GM12872 (cell line): ENCODE measurements around the gene LRRC42.

Experiments
- TF ChIP-seq, protein P1 (sequence below): IDR thresholded peaks from 3 replicates; pipeline ENCODE4 v1.5.1; 2011; ENCODE audit warnings: low read depth, mild to moderate bottlenecking, low read length, moderate library complexity; ENCODE audit not compliant: insufficient read depth

The LRRC42 gene

DNA sequence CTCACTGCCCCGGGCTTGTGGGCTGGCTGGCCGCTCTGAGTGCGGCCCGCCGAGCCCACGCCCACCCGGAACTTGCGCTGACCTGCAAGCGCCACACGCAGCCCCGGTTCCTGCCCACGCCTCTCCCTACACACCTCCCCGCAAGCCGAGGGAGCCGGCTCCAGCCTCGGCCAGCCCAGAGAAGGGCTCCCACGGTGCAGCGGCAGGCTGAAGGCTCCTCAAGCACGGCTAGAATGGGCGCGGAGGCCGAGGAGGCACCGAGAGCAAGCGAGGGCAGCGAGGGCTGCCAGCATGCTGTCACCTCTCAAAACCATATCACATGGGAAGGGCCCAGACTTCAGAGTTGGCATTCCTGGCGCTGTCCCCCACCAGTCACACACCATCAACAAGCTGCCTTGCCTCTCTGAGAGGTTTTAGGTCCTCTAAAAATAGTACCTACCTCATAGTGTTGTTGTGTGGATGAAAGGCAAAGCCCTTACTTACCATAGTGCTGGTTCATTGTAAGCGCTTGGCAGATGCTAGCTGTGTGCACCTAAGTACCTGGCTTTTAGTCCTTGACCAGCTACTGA lies 58.4 kb downstream of the LRRC42 start:
- TF ChIP-seq, protein P1, sequence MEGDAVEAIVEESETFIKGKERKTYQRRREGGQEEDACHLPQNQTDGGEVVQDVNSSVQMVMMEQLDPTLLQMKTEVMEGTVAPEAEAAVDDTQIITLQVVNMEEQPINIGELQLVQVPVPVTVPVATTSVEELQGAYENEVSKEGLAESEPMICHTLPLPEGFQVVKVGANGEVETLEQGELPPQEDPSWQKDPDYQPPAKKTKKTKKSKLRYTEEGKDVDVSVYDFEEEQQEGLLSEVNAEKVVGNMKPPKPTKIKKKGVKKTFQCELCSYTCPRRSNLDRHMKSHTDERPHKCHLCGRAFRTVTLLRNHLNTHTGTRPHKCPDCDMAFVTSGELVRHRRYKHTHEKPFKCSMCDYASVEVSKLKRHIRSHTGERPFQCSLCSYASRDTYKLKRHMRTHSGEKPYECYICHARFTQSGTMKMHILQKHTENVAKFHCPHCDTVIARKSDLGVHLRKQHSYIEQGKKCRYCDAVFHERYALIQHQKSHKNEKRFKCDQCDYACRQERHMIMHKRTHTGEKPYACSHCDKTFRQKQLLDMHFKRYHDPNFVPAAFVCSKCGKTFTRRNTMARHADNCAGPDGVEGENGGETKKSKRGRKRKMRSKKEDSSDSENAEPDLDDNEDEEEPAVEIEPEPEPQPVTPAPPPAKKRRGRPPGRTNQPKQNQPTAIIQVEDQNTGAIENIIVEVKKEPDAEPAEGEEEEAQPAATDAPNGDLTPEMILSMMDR: no peak

DNA sequence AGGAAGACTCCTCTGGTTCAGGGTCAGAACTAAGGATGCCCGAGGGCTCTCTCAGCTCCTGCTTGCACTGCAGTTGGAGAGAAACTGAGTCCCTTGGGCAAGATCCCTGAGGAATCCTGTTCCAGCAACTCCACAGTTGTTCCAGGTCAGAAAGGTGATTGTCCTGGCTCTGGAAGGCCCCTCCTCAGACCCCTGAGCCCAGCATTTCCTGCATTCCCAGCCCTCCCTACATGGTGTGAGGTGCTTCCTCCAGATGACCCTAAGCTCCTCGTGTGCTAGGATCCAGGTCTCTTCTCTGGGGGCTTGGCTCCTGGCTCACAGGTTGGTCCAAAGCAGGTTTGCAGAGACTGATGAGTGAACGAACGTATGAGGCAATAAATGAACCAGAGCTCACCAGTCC lies 60.4 kb downstream of the LRRC42 start:
- TF ChIP-seq, protein P1: no peak

DNA sequence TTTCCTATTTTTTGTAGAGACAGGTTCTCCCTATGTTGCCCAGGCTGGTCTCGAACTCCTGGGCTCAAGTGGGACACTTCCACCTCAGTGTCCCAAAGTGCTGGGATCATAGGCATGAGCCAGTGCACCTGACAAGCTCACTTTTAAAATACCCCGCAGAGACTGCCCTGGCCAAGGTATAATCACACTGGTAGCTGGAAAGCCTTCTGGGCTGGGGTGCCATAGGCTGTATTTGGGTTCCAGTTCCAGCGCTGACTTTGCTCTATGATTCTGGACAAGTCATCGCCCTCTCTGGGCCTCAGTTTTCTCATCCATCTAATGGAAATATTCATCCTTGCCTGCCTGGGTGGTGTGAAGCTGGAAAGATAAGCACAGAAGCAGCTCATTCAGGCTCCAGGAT lies 61.5 kb downstream of the LRRC42 start:
- TF ChIP-seq, protein P1: no peak

DNA sequence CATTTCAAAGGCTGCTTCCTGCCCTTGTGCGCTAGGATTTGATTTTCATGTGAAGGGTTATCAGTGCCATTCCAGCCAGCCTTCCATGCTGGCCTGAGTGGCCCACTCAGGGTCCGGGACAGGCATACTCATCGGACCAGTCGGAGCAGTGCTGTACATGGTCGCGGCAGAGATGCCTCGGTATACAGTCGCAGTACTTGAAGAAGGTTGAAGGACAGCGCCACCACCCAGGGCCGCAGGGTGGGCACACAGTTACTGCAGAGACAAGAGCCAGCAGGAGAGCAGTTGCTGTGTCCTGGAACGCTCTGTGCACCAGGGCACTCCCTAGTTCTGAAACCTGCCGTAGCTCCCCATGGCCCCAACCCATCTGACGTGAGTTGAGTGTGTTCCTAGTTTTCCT lies 62.7 kb downstream of the LRRC42 start:
- TF ChIP-seq, protein P1: no peak

DNA sequence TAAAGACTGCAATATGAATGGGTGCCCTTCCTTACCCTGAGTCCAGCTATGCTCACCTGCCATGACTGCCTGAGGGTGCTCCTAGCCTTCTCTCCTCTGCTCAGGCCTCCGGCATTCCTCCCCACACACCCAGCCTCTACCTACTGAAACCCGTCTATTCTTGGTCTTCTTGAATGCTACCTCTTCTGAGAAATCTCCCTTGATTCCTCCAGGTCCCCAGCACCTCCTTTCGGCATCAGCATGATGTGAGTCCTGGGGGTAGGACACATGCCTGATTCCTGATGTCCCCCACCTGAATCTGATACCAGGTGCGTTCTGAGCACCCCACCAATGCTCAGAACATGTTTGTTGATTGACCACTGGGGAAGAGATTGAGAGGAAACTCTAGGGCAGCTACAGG lies 63.3 kb downstream of the LRRC42 start:
- TF ChIP-seq, protein P1: no peak

DNA sequence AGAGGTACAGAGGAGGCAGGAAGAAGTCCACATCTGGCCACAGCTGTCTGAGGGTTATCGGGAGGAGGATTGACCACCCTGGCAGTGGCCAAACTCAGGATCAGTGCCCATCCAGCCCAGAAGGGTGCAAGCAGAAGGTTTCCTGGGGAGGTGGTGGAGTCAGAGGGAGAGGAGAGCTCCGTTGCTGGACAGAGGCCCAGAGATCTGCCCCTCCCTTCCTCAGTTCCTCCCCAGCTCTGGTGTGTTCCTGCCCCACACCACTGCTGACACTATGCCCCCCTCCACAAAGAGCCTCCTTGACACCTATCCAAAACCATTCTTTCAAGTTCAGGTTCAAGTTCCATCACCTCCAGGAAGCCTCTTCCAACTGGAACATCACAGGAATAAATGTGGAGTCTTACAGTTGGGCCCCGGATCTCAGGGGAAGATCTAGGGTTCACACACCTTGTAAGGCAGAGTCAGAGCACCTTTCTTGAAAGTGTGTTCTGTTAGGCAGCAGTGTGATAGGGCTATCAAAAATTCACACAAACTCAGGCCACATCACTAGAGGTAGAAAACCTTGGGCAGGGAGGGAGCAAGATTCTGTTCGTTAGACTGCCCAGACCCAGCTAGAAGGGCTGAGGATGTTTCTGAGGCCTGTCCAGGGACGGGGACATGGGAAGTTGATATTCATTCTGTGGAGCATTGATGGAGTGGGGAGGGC lies 64.4 kb downstream of the LRRC42 start:
- TF ChIP-seq, protein P1: no peak

DNA sequence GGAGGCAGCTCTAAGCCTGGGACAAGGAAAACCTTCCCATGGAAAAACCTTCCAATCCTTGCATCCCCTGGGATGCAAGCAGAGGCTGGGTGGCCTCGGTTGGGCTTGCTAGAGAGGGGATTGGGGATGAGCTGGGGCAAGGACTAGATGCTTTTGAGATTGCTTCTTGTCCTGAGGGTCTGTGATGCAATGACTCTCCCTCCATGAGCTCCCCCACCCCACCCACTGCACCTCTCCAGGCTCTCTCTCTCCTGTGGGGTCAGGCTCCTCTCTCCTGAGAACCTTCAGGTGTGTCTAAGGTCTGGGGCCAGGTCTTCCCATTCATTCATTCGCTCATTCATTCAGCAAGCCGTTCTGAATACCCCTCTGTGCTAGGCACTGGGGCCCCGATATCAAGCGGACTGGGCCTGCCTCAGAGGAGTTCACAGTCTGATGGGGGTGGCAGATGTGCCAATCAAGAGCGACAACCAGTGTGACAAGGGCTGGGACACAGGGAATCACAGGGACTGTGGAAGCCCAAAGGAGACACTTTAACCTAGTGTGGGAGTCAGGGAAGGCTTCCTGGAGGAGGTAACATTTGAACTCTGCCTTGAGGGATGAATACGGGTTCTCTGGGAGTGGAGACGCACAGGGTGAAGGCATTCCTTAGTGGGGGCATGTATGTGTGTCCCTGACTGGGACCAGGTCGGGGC lies 65.3 kb downstream of the LRRC42 start:
- TF ChIP-seq, protein P1: no peak
